Keratinocyte (primary cell): Measurements from ENCODE around the gene SLAIN2.

Source experiments
- EZH2 ChIP-seq: IDR thresholded peaks from one replicate; pipeline ENCODE4 v1.6.1; 2012; ENCODE audit warnings: inconsistent platforms, mild to moderate bottlenecking, low read length, moderate library complexity
- TF ChIP-seq, protein P1 (sequence below), 3 experiments: IDR thresholded peaks in 1 of 3; conservative IDR thresholded peaks in 1 of 3; optimal IDR thresholded peaks in 1 of 3; 2 replicates in 2 of 3; 3 replicates in 1 of 3; pipeline versions ENCODE3 to v1.5.1; 2011; ENCODE audit warnings: low read length in 3 of 3, mild to moderate bottlenecking in 3 of 3, moderate library complexity in 2 of 3, control low read depth in 1 of 3, inconsistent platforms in 1 of 3; ENCODE audit not compliant: insufficient read depth in 2 of 3; ENCODE audit errors: extremely low read depth in 1 of 3

DNA sequence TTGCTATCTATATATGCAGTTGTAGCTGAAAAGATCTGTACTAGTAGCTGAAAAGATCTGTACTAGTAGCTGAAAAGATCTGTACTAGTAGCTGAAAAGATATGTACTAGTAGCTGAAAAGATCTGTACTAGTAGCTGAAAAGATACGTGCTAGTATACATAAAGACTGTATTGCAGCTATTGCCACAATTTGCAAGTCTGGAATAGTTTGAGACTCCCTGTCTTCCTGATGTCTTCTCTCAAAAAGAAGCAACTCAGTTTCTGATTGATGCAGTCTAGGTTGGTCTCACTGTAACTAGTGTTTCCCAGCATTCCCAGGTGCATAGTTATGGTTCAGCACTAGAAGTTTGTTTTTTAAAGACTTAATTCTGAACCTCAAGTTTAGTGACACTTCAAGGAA is 15.0 kb downstream of the SLAIN2 start:
- TF ChIP-seq, protein P1, sequence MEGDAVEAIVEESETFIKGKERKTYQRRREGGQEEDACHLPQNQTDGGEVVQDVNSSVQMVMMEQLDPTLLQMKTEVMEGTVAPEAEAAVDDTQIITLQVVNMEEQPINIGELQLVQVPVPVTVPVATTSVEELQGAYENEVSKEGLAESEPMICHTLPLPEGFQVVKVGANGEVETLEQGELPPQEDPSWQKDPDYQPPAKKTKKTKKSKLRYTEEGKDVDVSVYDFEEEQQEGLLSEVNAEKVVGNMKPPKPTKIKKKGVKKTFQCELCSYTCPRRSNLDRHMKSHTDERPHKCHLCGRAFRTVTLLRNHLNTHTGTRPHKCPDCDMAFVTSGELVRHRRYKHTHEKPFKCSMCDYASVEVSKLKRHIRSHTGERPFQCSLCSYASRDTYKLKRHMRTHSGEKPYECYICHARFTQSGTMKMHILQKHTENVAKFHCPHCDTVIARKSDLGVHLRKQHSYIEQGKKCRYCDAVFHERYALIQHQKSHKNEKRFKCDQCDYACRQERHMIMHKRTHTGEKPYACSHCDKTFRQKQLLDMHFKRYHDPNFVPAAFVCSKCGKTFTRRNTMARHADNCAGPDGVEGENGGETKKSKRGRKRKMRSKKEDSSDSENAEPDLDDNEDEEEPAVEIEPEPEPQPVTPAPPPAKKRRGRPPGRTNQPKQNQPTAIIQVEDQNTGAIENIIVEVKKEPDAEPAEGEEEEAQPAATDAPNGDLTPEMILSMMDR (optimal IDR thresholded peaks at IDR 0.05 in 1 of 3, IDR thresholded peaks at IDR 0.05 in 1 of 3, conservative IDR thresholded peaks at IDR 0.05 in 1 of 3; ENCODE audit: extremely low read depth in 1 of 3, insufficient read depth in 2 of 3, low read length in 3 of 3) = no peak
- no peak for TF ChIP-seq EZH2
